B cell (primary cell): ENCODE measurements around the gene TEKT5. TPM values are rescaled to one million over a fixed set of nuclear protein-coding genes. Genes with fewer than 3 reads are reported as not detected.

Experiments
- ATAC-seq: fragments of 200-7000 bp; cut with Tn5 transposase; one replicate; pipeline ENCODE4 v1.10.0; 2021; ENCODE audit warnings: low read depth, mild to moderate bottlenecking, moderate number of reproducible peaks, moderate library complexity
- CTCF ChIA-PET: fragments of 350-600 bp; sonication (Branson Sonifier 250); formaldehyde crosslinking; loops from one replicate; lab custom pipeline; 2021; ENCODE audit warnings: antibody characterized with exemption, inconsistent platforms; lab: Charles Lee
- POLR2A ChIA-PET: fragments of 350-600 bp; sonication (Branson Sonifier 250); formaldehyde crosslinking; loops from one replicate; lab custom pipeline; 2021; ENCODE audit warnings: antibody characterized with exemption; lab: Charles Lee
- DNase-seq: peaks from one replicate; pipeline ENCODE4 v3.0.0; 2013
- H2AFZ ChIP-seq: 2 replicates; pipeline ENCODE4 v1.6.1; 2012; ENCODE audit warnings: mild to moderate bottlenecking, low read depth, low read length; ENCODE audit not compliant: insufficient read depth, poor library complexity, severe bottlenecking
- H3K27ac ChIP-seq, 2 donors: 1 replicate in 1 of 2; 2 replicates in 1 of 2; pipeline ENCODE4 v1.5.1; 2012 to 2013; ENCODE audit warnings: low read length in 2 of 2, mild to moderate bottlenecking in 2 of 2, moderate library complexity in 1 of 2
- H3K27me3 ChIP-seq, 4 experiments: fragments of 200-600 bp in 1 of 4; sonication (generic) in 1 of 4; replicated peaks in 1 of 4; 1 replicate in 2 of 4; 2 replicates in 2 of 4; pipeline versions ENCODE4 v1.6.1 to v1.7.0; 2013 to 2016; ENCODE audit warnings: low read length in 3 of 4, mild to moderate bottlenecking in 2 of 4, mixed read lengths in 1 of 4, moderate library complexity in 1 of 4; ENCODE audit not compliant: insufficient read depth in 4 of 4, control insufficient read depth in 3 of 4; ENCODE audit errors: control extremely low read depth in 1 of 4
- H3K36me3 ChIP-seq, 2 experiments: replicated peaks in 1 of 2; 1 replicate in 1 of 2; 2 replicates in 1 of 2; pipeline versions ENCODE4 v1.6.1 to v1.7.1; 2013; ENCODE audit warnings: low read length in 1 of 2; ENCODE audit not compliant: insufficient read depth in 2 of 2, control insufficient read depth in 1 of 2; ENCODE audit errors: control extremely low read depth in 1 of 2, extremely low read depth in 1 of 2
- H3K4me1 ChIP-seq, 2 donors: fragments of 200-600 bp in 1 of 2; sonication (generic) in 1 of 2; 1 replicate in 1 of 2; 2 replicates in 1 of 2; pipeline versions ENCODE4 v1.5.1 to v1.6.1; 2013 to 2017; ENCODE audit warnings: low read length in 2 of 2; ENCODE audit not compliant: control insufficient read depth in 2 of 2, insufficient read depth in 2 of 2
- H3K4me2 ChIP-seq: replicated peaks from 2 replicates; pipeline ENCODE3; 2012; ENCODE audit warnings: mild to moderate bottlenecking, low read depth, low read length; ENCODE audit not compliant: poor library complexity, severe bottlenecking
- H3K4me3 ChIP-seq, 5 experiments: fragments of 200-600 bp in 1 of 5; sonication (generic) in 1 of 5; 1 replicate in 3 of 5; 2 replicates in 2 of 5; pipeline versions ENCODE4 v1.5.1 to v1.7.0; 2011 to 2016; ENCODE audit warnings: low read length in 4 of 5, mild to moderate bottlenecking in 4 of 5, low read depth in 2 of 5, control low read depth in 1 of 5, moderate library complexity in 1 of 5; ENCODE audit not compliant: insufficient read depth in 1 of 5; ENCODE audit errors: control extremely low read depth in 1 of 5, extremely low read depth in 1 of 5
- H3K79me2 ChIP-seq: fragments of 200-600 bp; sonication (generic); one replicate; pipeline ENCODE4 v1.6.0; 2016; ENCODE audit warnings: low read length; ENCODE audit not compliant: control insufficient read depth, insufficient read depth
- H3K9ac ChIP-seq: fragments of 200-600 bp; sonication (generic); 2 replicates; pipeline ENCODE4 v1.6.1; 2017; ENCODE audit warnings: mild to moderate bottlenecking, low read length, moderate library complexity
- H3K9me3 ChIP-seq, 3 donors: one replicate each; pipeline versions ENCODE4 v1.6.1 to v1.7.1; 2013; ENCODE audit warnings: low read length in 2 of 3; ENCODE audit not compliant: control insufficient read depth in 2 of 3, insufficient read depth in 1 of 3; ENCODE audit errors: control extremely low read depth in 1 of 3
- H4K20me1 ChIP-seq: 2 replicates; pipeline ENCODE4 v1.6.0; 2012; ENCODE audit warnings: mild to moderate bottlenecking, low read length; ENCODE audit not compliant: insufficient read depth, control insufficient read depth, poor library complexity, severe bottlenecking
- H3K27ac Mint-ChIP-seq: one replicate; pipeline ENCODE4 v1.8.0; 2021; ENCODE audit warnings: mixed read lengths
- H3K27me3 Mint-ChIP-seq: one replicate; pipeline ENCODE4 v1.8.0; 2021; ENCODE audit warnings: mixed read lengths
- H3K4me1 Mint-ChIP-seq: one replicate; pipeline ENCODE4 v1.8.0; 2021; ENCODE audit warnings: mixed read lengths
- H3K4me3 Mint-ChIP-seq: one replicate; pipeline ENCODE4 v1.8.0; 2021; ENCODE audit warnings: mixed read lengths
- H3K9me3 Mint-ChIP-seq: one replicate; pipeline ENCODE4 v1.8.0; 2022; ENCODE audit warnings: mixed read lengths; ENCODE audit not compliant: insufficient read depth
- CTCF ChIP-seq: fragments of 200-600 bp; IDR thresholded peaks from one replicate; pipeline ENCODE4 v1.8.0; 2022; ENCODE audit warnings: antibody characterized with exemption, mild to moderate bottlenecking
- EZH2 ChIP-seq: IDR thresholded peaks from 2 replicates; pipeline ENCODE4 v1.6.1; 2012; ENCODE audit warnings: borderline replicate concordance, low read depth, mild to moderate bottlenecking, moderate library complexity, low read length; ENCODE audit not compliant: insufficient read depth, poor library complexity, severe bottlenecking
- WGBS: methylation state at CpG from one replicate; pipeline ENCODE4 v1.1.5; 2013; ENCODE audit warnings: missing lambda C conversion rate; ENCODE audit not compliant: insufficient coverage; 5-methylcytosine and 5-hydroxymethylcytosine counted together
- intact Hi-C: fragments of 100-400 bp; cut with micrococcal nuclease; formaldehyde crosslinking; loops from one replicate; pipeline ENCODE4 v1.10.0; 2022
- polyA plus RNA-seq: library from polyadenylated mRNA; depleted of rRNA; stranded (reverse); fragments of >200 nt; gene quantifications from 2 replicates; pipeline ENCODE4 v1.2.3, GENCODE V29; 2012
- total RNA-seq, 2 donors: library from RNA; stranded (reverse); fragments of 120-200 nt in 1 of 2; gene quantifications; 1 replicate in 1 of 2; 2 replicates in 1 of 2; pipeline versions ENCODE4 v1.2.3 to v1.2.4, GENCODE V29; 2013 to 2022

The TEKT5 gene
- total and polyA plus RNA-seq, 2 donors (not counting 1 experiment from before 2014, with no cell fraction given), result 0.42 to 0.57 TPM

- peaks cover 32 to 43% of the 10 kb centered on the region in 2 donors for H3K4me1 ChIP-seq
- Mint-ChIP-seq H3K4me3 (no peak overlapping the region), H3K27me3 (peaks cover 19% of the 10 kb centered on the region), H3K9me3 (no peaks in the 10 kb centered on the region), H3K27ac (no peak overlapping the region), H3K4me1 (peaks cover 46% of the 10 kb centered on the region)
- H3K27ac ChIP-seq, result no peak overlapping the region
- H3K27me3 ChIP-seq, result peaks cover 0 to 6% (median 0%) of the 10 kb centered on the region in 4 experiments
- H3K4me2 ChIP-seq, result no peak overlapping the region
- 22% methylated on average over 10 of the region's 11 CpGs for whole genome bisulfite sequencing
- no peak for ATAC-seq
- no peak for DNase-seq
- H3K4me3 ChIP-seq, result no peak overlapping the region
- no peaks in the 10 kb centered on the region for H4K20me1 ChIP-seq
- no peak overlapping the region for H3K9ac ChIP-seq
- no peaks in the 10 kb centered on the region for H3K36me3 ChIP-seq
- peaks cover 0 to 11% (median 0%) of the 10 kb centered on the region in 3 donors for H3K9me3 ChIP-seq
- ChIA-PET POLR2A (no interaction called here), CTCF (no interaction called here)
- no peak overlapping the region for H2AFZ ChIP-seq
- intact Hi-C loops, result no loop called here
- no peaks in the 10 kb centered on the region for H3K79me2 ChIP-seq
- no peak for TF ChIP-seq CTCF
- TF ChIP-seq EZH2, result no peak
Measured at GRCh38 chr16:10598157-10598556, 96.6 kb downstream of the TEKT5 start.

GRCh38 chr16:10597187-10597601 is 97.5 kb downstream of the TEKT5 start:
- peak overlapping the region; percentile 2 for H3K4me3 Mint-ChIP-seq
- TF ChIP-seq EZH2 (no peak), CTCF (no peak)
- ATAC-seq, result no peak
- no peak overlapping the region for H3K4me2 ChIP-seq
- peaks cover 0 to 9% (median 0%) of the 10 kb centered on the region in 4 experiments for H3K27me3 ChIP-seq
- H3K9me3 ChIP-seq, result peaks cover 0 to 11% (median 0%) of the 10 kb centered on the region in 3 donors
- 0% methylated on average over 3 of the region's 3 CpGs for whole genome bisulfite sequencing
- H4K20me1 ChIP-seq, result no peaks in the 10 kb centered on the region
- H3K27ac Mint-ChIP-seq, result peak overlapping the region; percentile 37
- H3K27ac ChIP-seq, result no peak overlapping the region
- H3K27me3 Mint-ChIP-seq, result peaks cover 19% of the 10 kb centered on the region
- H3K9me3 Mint-ChIP-seq, result no peaks in the 10 kb centered on the region
- DNase-seq, result no peak
- H3K9ac ChIP-seq, result no peak overlapping the region
- peaks cover 46% of the 10 kb centered on the region for H3K4me1 Mint-ChIP-seq
- ChIA-PET POLR2A (no interaction called here), CTCF (no interaction called here)
- H3K36me3 ChIP-seq, result no peaks in the 10 kb centered on the region
- peaks cover 32 to 43% of the 10 kb centered on the region in 2 donors for H3K4me1 ChIP-seq
- intact Hi-C loops, result no loop called here
- no peak overlapping the region for H2AFZ ChIP-seq
- no peak overlapping the region for H3K4me3 ChIP-seq
- H3K79me2 ChIP-seq, result no peaks in the 10 kb centered on the region
